Upper lobe of left lung (tissue), 6 donors: ENCODE data around the gene IMMP2L. TPM values are rescaled to one million over a fixed set of nuclear protein-coding genes. Genes with fewer than 3 reads are reported as not detected.

Experiments
- ATAC-seq, 2 donors: fragments of 200-7000 bp; cut with Tn5 transposase; one replicate each; pipeline ENCODE4 v1.9.1; 2022; ENCODE audit warnings: mild to moderate bottlenecking in 2 of 2, moderate library complexity in 2 of 2; ENCODE audit not compliant: low FRiP score in 2 of 2
- DNase-seq, 2 donors: peaks; one replicate each; pipeline ENCODE4 v3.0.0-alpha.2; 2019 to 2020
- H3K27ac ChIP-seq, 4 donors: fragments of 200-600 bp; sonication (generic); one replicate each; pipeline ENCODE4 v1.5.1; 2016 to 2019
- H3K27me3 ChIP-seq, 4 donors: fragments of 200-600 bp; sonication (generic); one replicate each; pipeline ENCODE4 v1.5.1; 2017 to 2019
- H3K36me3 ChIP-seq, 4 donors: fragments of 200-600 bp; sonication (generic); one replicate each; pipeline ENCODE4 v1.5.1; 2016 to 2019
- H3K4me1 ChIP-seq, 4 donors: fragments of 200-600 bp; sonication (generic); one replicate each; pipeline ENCODE4 v1.5.1; 2018 to 2019
- H3K4me3 ChIP-seq, 4 donors: fragments of 200-600 bp; sonication (generic); one replicate each; pipeline ENCODE4 v1.5.1; 2017 to 2019; ENCODE audit warnings: mild to moderate bottlenecking in 2 of 4, moderate library complexity in 1 of 4
- H3K9me3 ChIP-seq, 4 donors: fragments of 200-600 bp; sonication (generic); one replicate each; pipeline ENCODE4 v1.5.1; 2018 to 2019
- CTCF ChIP-seq, 6 experiments: fragments of 450-650 bp in 4 of 6; fragments of 200-600 bp in 2 of 6; sonication (generic) in 2 of 6; IDR thresholded peaks; one replicate each; pipeline ENCODE4 v1.5.1; 2016 to 2019; ENCODE audit warnings: antibody characterized with exemption in 6 of 6
- EP300 ChIP-seq, 4 donors: sonication (generic); formaldehyde crosslinking; IDR thresholded peaks; one replicate each; pipeline ENCODE4 v1.5.1; 2017; ENCODE audit warnings: antibody characterized with exemption in 4 of 4, control low read depth in 2 of 4
- POLR2A ChIP-seq, 4 donors: fragments of 450-650 bp; IDR thresholded peaks; one replicate each; pipeline ENCODE4 v1.5.1; 2016 to 2017; ENCODE audit warnings: antibody characterized with exemption in 4 of 4, mild to moderate bottlenecking in 2 of 4
- POLR2AphosphoS5 ChIP-seq, 2 donors: sonication (generic); formaldehyde crosslinking; IDR thresholded peaks; one replicate each; pipeline ENCODE4 v1.5.1; 2017; ENCODE audit warnings: antibody characterized with exemption in 2 of 2
- WGBS, 2 donors: methylation state at CpG; one replicate each; pipeline ENCODE4 v1.1.5; 2017 to 2018; 5-methylcytosine and 5-hydroxymethylcytosine counted together
- total RNA-seq, 6 donors: library from RNA; depleted of rRNA in 4 of 6; stranded (reverse); fragments of >200 nt in 4 of 6; gene quantifications; one replicate each; pipeline versions ENCODE4 v1.1.0 to v1.2.1, GENCODE V29; 2016 to 2021
- donor health status: DM: no; HTN: no; CAD: no; lungs with moderate emphysema.
- donor health status: DM: no; HTN: yes; CAD: no; lungs with severe emphysema.

The IMMP2L gene
- total RNA-seq, 6 donors from 2014 or later, result 7.1 to 17.5 (median 11.3) TPM

GRCh38 chr7:111103678-111104274 is 458.5 kb downstream of the IMMP2L start:
- Histone ChIP-seq H3K36me3 (no peaks in the 10 kb centered on the region), H3K27me3 (no peaks in the 10 kb centered on the region), H3K4me3 (no peak overlapping the region), H3K4me1 (peaks cover 0 to 7% (median 5%) of the 10 kb centered on the region in 4 donors), H3K9me3 (no peaks in the 10 kb centered on the region), H3K27ac (no peak overlapping the region)
- no peak for TF ChIP-seq POLR2A (IDR thresholded peaks at IDR 0.05)
- TF ChIP-seq POLR2AphosphoS5 (IDR thresholded peaks at IDR 0.05), result no peak
- TF ChIP-seq EP300 (IDR thresholded peaks at IDR 0.05), result no peak
- TF ChIP-seq CTCF (IDR thresholded peaks at IDR 0.05), result no peak
- ATAC-seq (no peak), DNase-seq (no peak)
- WGBS, 2 donors, result 89 to 97% methylated on average over 4 of the region's 4 CpGs

DNA sequence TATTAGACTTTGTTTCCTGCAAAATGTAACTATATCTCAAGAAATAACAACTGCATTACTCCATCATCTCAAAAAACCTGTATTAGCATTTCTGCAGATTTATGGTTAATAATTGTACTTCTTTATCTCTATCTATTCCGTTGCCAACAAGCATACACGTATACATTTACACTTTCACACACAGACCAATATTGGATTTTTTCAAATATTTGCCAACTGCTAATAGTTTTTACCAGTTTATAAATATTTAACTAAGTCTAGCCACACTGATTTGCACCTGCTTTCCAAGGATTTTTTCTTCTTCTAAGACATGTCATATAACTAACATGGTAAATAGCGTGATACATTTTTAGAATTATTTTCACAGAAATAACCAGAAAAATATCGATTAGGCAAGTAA is 459.2 kb downstream of the IMMP2L start:
- H3K36me3 ChIP-seq, result no peaks in the 10 kb centered on the region
- 92% methylated on average over 4 of the region's 4 CpGs for WGBS, 2 donors
- TF ChIP-seq POLR2A (IDR thresholded peaks at IDR 0.05) (no peak), CTCF (IDR thresholded peaks at IDR 0.05) (no peak), EP300 (IDR thresholded peaks at IDR 0.05) (no peak)
- peaks cover 0 to 6% (median 4%) of the 10 kb centered on the region in 4 donors for H3K4me1 ChIP-seq
- H3K27me3 ChIP-seq, result no peaks in the 10 kb centered on the region
- DNase-seq (no peak), ATAC-seq (no peak)
- H3K9me3 ChIP-seq, result no peaks in the 10 kb centered on the region
- H3K27ac ChIP-seq, result no peak overlapping the region
- no peak overlapping the region for H3K4me3 ChIP-seq

DNA sequence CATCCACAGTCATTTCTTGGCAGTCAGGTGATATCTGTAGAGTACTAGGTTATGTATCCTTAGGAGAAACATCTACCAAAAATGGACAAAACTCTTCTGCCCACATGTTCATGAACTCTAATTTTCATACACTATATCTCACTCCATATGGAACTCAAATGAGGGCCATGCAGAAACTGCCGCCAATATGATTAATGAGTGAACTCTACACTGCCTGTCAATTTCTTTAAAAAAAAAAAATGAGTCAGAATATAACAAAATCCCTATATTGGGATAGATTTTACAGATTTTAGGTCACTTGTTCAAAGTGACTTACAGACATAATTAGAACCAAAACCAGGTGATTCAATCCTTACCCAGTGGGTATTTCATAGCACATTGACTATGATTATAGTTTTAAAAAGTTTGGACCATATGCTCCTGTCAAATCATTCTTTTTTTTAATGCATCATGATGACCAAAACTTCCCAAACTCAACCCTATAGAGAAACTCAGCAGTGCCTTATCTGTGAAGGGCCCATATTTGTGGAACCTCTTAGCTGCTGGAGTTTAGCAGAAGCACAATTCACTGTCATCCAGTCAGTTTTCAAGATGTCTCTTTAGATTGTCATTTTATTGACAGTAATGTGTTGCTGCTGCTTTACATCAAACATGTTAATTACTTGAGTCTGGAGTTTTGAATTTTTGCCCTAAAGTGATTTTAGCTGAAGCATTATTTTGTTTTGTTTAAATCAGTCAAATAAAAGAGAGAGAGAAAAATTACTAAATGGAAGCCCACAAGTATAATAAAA is 460.2 kb downstream of the IMMP2L start:
- TF ChIP-seq CTCF (IDR thresholded peaks at IDR 0.05) (no peak), POLR2A (IDR thresholded peaks at IDR 0.05) (no peak), POLR2AphosphoS5 (IDR thresholded peaks at IDR 0.05) (no peak), EP300 (IDR thresholded peaks at IDR 0.05) (no peak)
- 92 to 96% methylated on average over 1 of the region's 1 CpG for WGBS, 2 donors
- H3K27ac ChIP-seq, result no peak overlapping the region
- H3K27me3 ChIP-seq, result no peaks in the 10 kb centered on the region
- no peaks in the 10 kb centered on the region for H3K4me1 ChIP-seq
- H3K9me3 ChIP-seq, result no peaks in the 10 kb centered on the region
- ATAC-seq, result no peak
- H3K36me3 ChIP-seq, result no peaks in the 10 kb centered on the region
- H3K4me3 ChIP-seq, result no peak overlapping the region
- no peak for DNase-seq

DNA sequence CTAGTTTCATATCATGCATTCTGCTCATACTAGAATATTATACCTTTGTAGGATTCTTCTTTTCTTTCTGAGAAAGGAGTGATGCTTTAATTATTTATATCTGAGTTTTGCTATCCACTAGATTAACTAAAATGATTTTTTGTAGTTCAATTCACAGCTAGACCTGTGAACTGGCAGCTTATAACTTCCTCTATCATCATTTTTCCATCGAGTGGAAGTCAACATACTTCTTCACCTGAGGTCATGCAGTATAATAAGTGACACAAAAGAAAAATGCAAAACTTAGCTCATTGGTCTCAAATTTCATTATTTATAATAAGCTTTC is 463.4 kb downstream of the IMMP2L start:
- H3K4me1 ChIP-seq, result no peaks in the 10 kb centered on the region
- no peaks in the 10 kb centered on the region for H3K27me3 ChIP-seq
- DNase-seq, result no peak
- H3K9me3 ChIP-seq, result no peaks in the 10 kb centered on the region
- no peak overlapping the region for H3K4me3 ChIP-seq
- no peak for TF ChIP-seq POLR2A (IDR thresholded peaks at IDR 0.05)
- TF ChIP-seq EP300 (IDR thresholded peaks at IDR 0.05), result no peak
- no peak for TF ChIP-seq CTCF (IDR thresholded peaks at IDR 0.05)
- TF ChIP-seq POLR2AphosphoS5 (IDR thresholded peaks at IDR 0.05), result no peak
- 15 to 17% methylated on average over 1 of the region's 1 CpG for WGBS, 2 donors
- H3K27ac ChIP-seq, result no peak overlapping the region
- no peaks in the 10 kb centered on the region for H3K36me3 ChIP-seq
- no peak for ATAC-seq
